HepG2 (cell line): Measurements from ENCODE around the gene STX10. TPM values are rescaled to one million over a fixed set of nuclear protein-coding genes. Genes with fewer than 3 reads are reported as not detected.

Experiments used
- ADNP ChIP-seq: sonication (generic); formaldehyde crosslinking; IDR thresholded peaks from 2 replicates; pipeline ENCODE4 v1.4.0; 2020; ENCODE audit warnings: missing genetic modification reagents
- ATF7 ChIP-seq, 2 experiments: fragments of 450-650 bp in 1 of 2; sonication (generic) in 1 of 2; formaldehyde crosslinking in 1 of 2; IDR thresholded peaks; 2 replicates each; pipeline versions ENCODE4 v1.4.0 to v1.6.1; 2016 to 2020; ENCODE audit warnings: antibody characterized with exemption in 1 of 2, mild to moderate bottlenecking in 1 of 2, missing genetic modification reagents in 1 of 2
- CENPBD1 ChIP-seq: sonication (generic); formaldehyde crosslinking; IDR thresholded peaks from 2 replicates; pipeline ENCODE4 v1.8.0; 2022; ENCODE audit warnings: missing genetic modification reagents, low read depth, mild to moderate bottlenecking, borderline replicate concordance
- DBP ChIP-seq: sonication (generic); formaldehyde crosslinking; IDR thresholded peaks from 2 replicates; pipeline ENCODE4 v1.4.0; 2020; ENCODE audit warnings: missing genetic modification reagents; ENCODE audit errors: not compliant biosample characterization
- DNMT1 ChIP-seq: sonication (generic); formaldehyde crosslinking; IDR thresholded peaks from 2 replicates; pipeline ENCODE4 v1.5.1; 2020; ENCODE audit warnings: mild to moderate bottlenecking, missing genetic modification reagents
- ELF1 ChIP-seq: sonication (generic); formaldehyde crosslinking; IDR thresholded peaks from 2 replicates; pipeline ENCODE4 v1.4.0; 2020; ENCODE audit warnings: missing genetic modification reagents
- KDM6A ChIP-seq: IDR thresholded peaks from 2 replicates; pipeline ENCODE4 v1.6.1; 2016; ENCODE audit warnings: low read depth
- NCOA1 ChIP-seq: sonication (generic); formaldehyde crosslinking; IDR thresholded peaks from 2 replicates; pipeline ENCODE4 v1.9.0; 2021; ENCODE audit warnings: missing genetic modification reagents
- NONO ChIP-seq, 2 experiments: fragments of 450-650 bp in 1 of 2; sonication (generic) in 1 of 2; formaldehyde crosslinking in 1 of 2; IDR thresholded peaks in 1 of 2; conservative IDR thresholded peaks in 1 of 2; 2 replicates each; pipeline versions ENCODE4 v1.6.1 to v1.8.0; 2017 to 2022; ENCODE audit warnings: mild to moderate bottlenecking in 1 of 2, missing genetic modification reagents in 1 of 2, moderate library complexity in 1 of 2
- RORA ChIP-seq: sonication (generic); formaldehyde crosslinking; IDR thresholded peaks from 2 replicates; pipeline ENCODE4 v1.5.0; 2020; ENCODE audit warnings: mild to moderate bottlenecking, missing genetic modification reagents, moderate library complexity
- SIX1 ChIP-seq: sonication (generic); formaldehyde crosslinking; IDR thresholded peaks from 2 replicates; pipeline ENCODE4 v1.4.0; 2020; ENCODE audit warnings: missing genetic modification reagents, borderline replicate concordance
- SMAD3 ChIP-seq: sonication (generic); formaldehyde crosslinking; IDR thresholded peaks from 2 replicates; pipeline ENCODE4 v1.4.0; 2020; ENCODE audit warnings: missing genetic modification reagents
- SOX5 ChIP-seq: IDR thresholded peaks from 2 replicates; pipeline ENCODE4 v1.6.1; 2016; ENCODE audit warnings: borderline replicate concordance
- SP2 ChIP-seq: sonication (generic); formaldehyde crosslinking; IDR thresholded peaks from 2 replicates; pipeline ENCODE4 v1.5.1; 2020; ENCODE audit warnings: mild to moderate bottlenecking, missing genetic modification reagents
- SRSF4 ChIP-seq: fragments of 200-400 bp; formaldehyde crosslinking; IDR thresholded peaks from one replicate; pipeline ENCODE4 v1.6.1; 2018; ENCODE audit warnings: mild to moderate bottlenecking, low read depth, low read length, moderate library complexity; ENCODE audit not compliant: poor library complexity, severe bottlenecking
- ZBTB49 ChIP-seq: sonication (generic); formaldehyde crosslinking; IDR thresholded peaks from 2 replicates; pipeline ENCODE4 v1.4.0; 2020; ENCODE audit warnings: missing genetic modification reagents, borderline replicate concordance
- ZFX ChIP-seq: sonication (generic); formaldehyde crosslinking; IDR thresholded peaks from 2 replicates; pipeline ENCODE4 v1.4.0; 2020; ENCODE audit warnings: mild to moderate bottlenecking, low read depth, missing genetic modification reagents, moderate library complexity
- ZFY ChIP-seq: sonication (generic); formaldehyde crosslinking; IDR thresholded peaks from 2 replicates; pipeline ENCODE4 v1.4.0; 2020; ENCODE audit warnings: missing genetic modification reagents
- ZNF138 ChIP-seq: sonication (generic); formaldehyde crosslinking; IDR thresholded peaks from 2 replicates; pipeline ENCODE4 v1.5.0; 2020; ENCODE audit warnings: mild to moderate bottlenecking, low read depth, missing genetic modification reagents
- ZNF432 ChIP-seq: sonication (generic); formaldehyde crosslinking; IDR thresholded peaks from 2 replicates; pipeline ENCODE4 v1.5.0; 2020; ENCODE audit warnings: missing genetic modification reagents, mild to moderate bottlenecking, borderline replicate concordance
- ZNF558 ChIP-seq: sonication (generic); formaldehyde crosslinking; IDR thresholded peaks from 2 replicates; pipeline ENCODE4 v1.9.0; 2022; ENCODE audit warnings: mild to moderate bottlenecking, missing genetic modification reagents, borderline replicate concordance
- ZNF672 ChIP-seq: sonication (generic); formaldehyde crosslinking; IDR thresholded peaks from 2 replicates; pipeline ENCODE4 v1.8.1; 2022; ENCODE audit warnings: missing genetic modification reagents
- polyA plus RNA-seq, 8 experiments: library from polyadenylated mRNA; depleted of rRNA in 3 of 8; stranded (reverse) in 7 of 8; unstranded in 1 of 8; fragments of >200 nt; fragmentation: Illumina TruSeq in 4 of 8; extraction: Trizol in 4 of 8; gene quantifications; 2 replicates each; pipeline versions ENCODE4 v1.2.1 to v1.2.3, GENCODE V29; 2011 to 2016; ENCODE audit warnings: low read depth in 4 of 8, missing spikeins in 1 of 8, mixed read lengths in 1 of 8; ENCODE audit not compliant: insufficient read depth in 1 of 8
- total RNA-seq, 5 experiments: library from RNA; depleted of rRNA; stranded (reverse); fragments of >200 nt; fragmentation: Illumina TruSeq; extraction: Trizol; gene quantifications; 2 replicates each; pipeline ENCODE4 v1.2.3, GENCODE V29; 2016; ENCODE audit warnings: low read depth in 1 of 5
- TF ChIP-seq, protein P1 (sequence below): sonication (generic); formaldehyde crosslinking; IDR thresholded peaks from 2 replicates; pipeline ENCODE4 v1.4.0; 2020; ENCODE audit warnings: missing genetic modification reagents, borderline replicate concordance

STX10 gene
- total and polyA plus RNA-seq, 2 of the 13 experiments (the other 11 are each of a cell fraction or from before 2014, with no cell fraction given) = 47.9 to 66.4 TPM

- TF ChIP-seq SIX1 (CRISPR knock-in tag) = no peak
- TF ChIP-seq SOX5 = no peak
- TF ChIP-seq ZNF432 (CRISPR knock-in tag) = no peak
- TF ChIP-seq SMAD3 (CRISPR knock-in tag) = no peak
- TF ChIP-seq CENPBD1 (CRISPR knock-in tag) = no peak
- TF ChIP-seq ELF1 (CRISPR knock-in tag) = no peak
- TF ChIP-seq NCOA1 (CRISPR knock-in tag) = no peak
- TF ChIP-seq ZNF558 (CRISPR knock-in tag) = no peak
- no peak for TF ChIP-seq ZBTB49 (CRISPR knock-in tag)
- TF ChIP-seq ZNF672 (CRISPR knock-in tag) = no peak
- TF ChIP-seq, protein P1, sequence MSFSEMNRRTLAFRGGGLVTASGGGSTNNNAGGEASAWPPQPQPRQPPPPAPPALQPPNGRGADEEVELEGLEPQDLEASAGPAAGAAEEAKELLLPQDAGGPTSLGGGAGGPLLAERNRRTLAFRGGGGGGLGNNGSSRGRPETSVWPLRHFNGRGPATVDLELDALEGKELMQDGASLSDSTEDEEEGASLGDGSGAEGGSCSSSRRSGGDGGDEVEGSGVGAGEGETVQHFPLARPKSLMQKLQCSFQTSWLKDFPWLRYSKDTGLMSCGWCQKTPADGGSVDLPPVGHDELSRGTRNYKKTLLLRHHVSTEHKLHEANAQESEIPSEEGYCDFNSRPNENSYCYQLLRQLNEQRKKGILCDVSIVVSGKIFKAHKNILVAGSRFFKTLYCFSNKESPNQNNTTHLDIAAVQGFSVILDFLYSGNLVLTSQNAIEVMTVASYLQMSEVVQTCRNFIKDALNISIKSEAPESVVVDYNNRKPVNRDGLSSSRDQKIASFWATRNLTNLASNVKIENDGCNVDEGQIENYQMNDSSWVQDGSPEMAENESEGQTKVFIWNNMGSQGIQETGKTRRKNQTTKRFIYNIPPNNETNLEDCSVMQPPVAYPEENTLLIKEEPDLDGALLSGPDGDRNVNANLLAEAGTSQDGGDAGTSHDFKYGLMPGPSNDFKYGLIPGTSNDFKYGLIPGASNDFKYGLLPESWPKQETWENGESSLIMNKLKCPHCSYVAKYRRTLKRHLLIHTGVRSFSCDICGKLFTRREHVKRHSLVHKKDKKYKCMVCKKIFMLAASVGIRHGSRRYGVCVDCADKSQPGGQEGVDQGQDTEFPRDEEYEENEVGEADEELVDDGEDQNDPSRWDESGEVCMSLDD (CRISPR knock-in tag) = no peak
- TF ChIP-seq ZNF138 (CRISPR knock-in tag) = no peak
- TF ChIP-seq SRSF4 = no peak
- TF ChIP-seq ZFX = peak; percentile 21
- no peak for TF ChIP-seq NONO (IDR thresholded peaks at IDR 0.05)
- no peak; the same call in 1 of the 2 replicates for TF ChIP-seq NONO (CRISPR knock-in tag; conservative IDR thresholded peaks at IDR 0.05)
- no peak for TF ChIP-seq RORA (CRISPR knock-in tag)
- no peak for TF ChIP-seq ADNP (CRISPR knock-in tag)
- no peak for TF ChIP-seq DNMT1 (CRISPR knock-in tag)
- peak; percentile 84 for TF ChIP-seq ZFY (CRISPR knock-in tag)
- no peak for TF ChIP-seq ATF7 (IDR thresholded peaks at IDR 0.05)
- TF ChIP-seq ATF7 (CRISPR knock-in tag; IDR thresholded peaks at IDR 0.05) = no peak
- no peak for TF ChIP-seq SP2 (CRISPR knock-in tag)
- TF ChIP-seq KDM6A = no peak
- TF ChIP-seq DBP (CRISPR knock-in tag) = no peak
Observed at GRCh38 chr19:13102666-13103580, 47.3 kb downstream of the STX10 start, which contains the start of gene LYL1 (continued).
